SJCRH30 (cell line): Measurements from ENCODE around the gene KCNJ4. TPM values are rescaled to one million over a fixed set of nuclear protein-coding genes. Genes with fewer than 3 reads are reported as not detected.

ENCODE experiments used
- DNase-seq, 2 experiments: peaks; one replicate each; pipeline ENCODE4 v3.0.0-alpha.2; 2015 to 2020
- H3K27ac ChIP-seq: fragments of 250-450 bp; sonication (Bioruptor Pico); 2 replicates; pipeline ENCODE4 v1.5.1; 2020; ENCODE audit warnings: mild to moderate bottlenecking, moderate library complexity
- H3K27me3 ChIP-seq: fragments of 250-450 bp; sonication (Bioruptor Pico); 2 replicates; pipeline ENCODE4 v1.5.1; 2020; ENCODE audit warnings: mild to moderate bottlenecking, moderate library complexity
- H3K36me3 ChIP-seq: fragments of 250-450 bp; sonication (Bioruptor Pico); 2 replicates; pipeline ENCODE4 v1.5.1; 2020; ENCODE audit warnings: mild to moderate bottlenecking, moderate library complexity
- H3K4me1 ChIP-seq: fragments of 250-450 bp; sonication (Bioruptor Pico); 2 replicates; pipeline ENCODE4 v1.5.1; 2020; ENCODE audit warnings: mild to moderate bottlenecking, moderate library complexity
- H3K4me3 ChIP-seq: fragments of 250-450 bp; sonication (Bioruptor Pico); 2 replicates; pipeline ENCODE4 v1.5.1; 2020; ENCODE audit warnings: mild to moderate bottlenecking, moderate library complexity
- H3K9me3 ChIP-seq: fragments of 250-450 bp; sonication (Bioruptor Pico); replicated peaks from 2 replicates; pipeline ENCODE4 v1.5.1; 2020; ENCODE audit warnings: mild to moderate bottlenecking, moderate library complexity
- total RNA-seq: library from RNA; depleted of rRNA; stranded (reverse); fragments of >200 nt; shearing (Covaris generic); gene quantifications from 2 replicates; pipeline ENCODE4 v1.2.3, GENCODE V29; 2014

Gene KCNJ4
- total RNA-seq, 1 experiment from 2014 or later = 0.04 TPM

DNA sequence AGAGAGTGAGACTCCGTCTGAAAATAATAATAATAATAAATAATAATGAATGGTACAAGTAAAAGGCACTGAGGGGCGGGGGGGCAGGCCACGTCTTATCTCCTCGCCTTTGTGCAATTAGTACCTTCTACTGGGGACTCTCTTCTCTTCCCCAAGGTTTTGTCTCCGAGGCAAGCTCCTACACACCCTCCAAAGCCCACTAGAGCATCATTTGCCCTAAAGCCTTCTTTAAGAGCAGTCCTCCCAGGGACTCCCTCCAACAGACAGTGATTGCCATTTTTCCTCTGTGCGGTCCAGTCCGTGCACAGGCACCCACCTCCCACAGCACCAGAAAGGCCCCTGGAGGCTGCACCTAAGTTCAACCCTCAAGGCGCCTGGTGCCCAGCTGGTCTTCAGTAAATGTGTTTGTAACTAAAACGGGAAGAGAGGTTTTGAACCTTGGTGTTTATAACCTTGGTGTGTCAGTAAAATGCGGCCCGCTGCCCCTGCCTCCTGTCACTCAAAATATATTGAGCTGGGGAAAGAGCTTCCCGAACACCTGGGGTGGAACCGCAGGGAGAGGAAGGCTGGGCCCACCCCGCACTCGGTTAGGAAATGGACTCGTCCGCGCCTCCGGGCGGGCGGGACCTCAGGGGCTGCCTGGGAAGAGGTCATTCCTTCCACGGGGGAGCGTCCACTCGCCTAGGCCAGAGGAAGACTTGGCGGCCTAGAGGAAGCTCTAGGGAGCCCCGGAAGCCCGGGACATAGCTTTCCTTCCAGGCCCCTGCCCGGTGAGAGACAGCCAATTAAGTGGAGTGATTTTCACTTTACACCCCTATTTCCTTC lies 8.2 kb upstream of the KCNJ4 start:
- DNase-seq = peak; percentile 56 to 60
- Histone ChIP-seq H3K36me3 (no peaks in the 10 kb centered on the region), H3K4me3 (peak overlapping the region; percentile 19), H3K27ac (no peak overlapping the region), H3K4me1 (peaks cover 5% of the 10 kb centered on the region), H3K9me3 (no peaks in the 10 kb centered on the region), H3K27me3 (peaks cover 42% of the 10 kb centered on the region)

DNA sequence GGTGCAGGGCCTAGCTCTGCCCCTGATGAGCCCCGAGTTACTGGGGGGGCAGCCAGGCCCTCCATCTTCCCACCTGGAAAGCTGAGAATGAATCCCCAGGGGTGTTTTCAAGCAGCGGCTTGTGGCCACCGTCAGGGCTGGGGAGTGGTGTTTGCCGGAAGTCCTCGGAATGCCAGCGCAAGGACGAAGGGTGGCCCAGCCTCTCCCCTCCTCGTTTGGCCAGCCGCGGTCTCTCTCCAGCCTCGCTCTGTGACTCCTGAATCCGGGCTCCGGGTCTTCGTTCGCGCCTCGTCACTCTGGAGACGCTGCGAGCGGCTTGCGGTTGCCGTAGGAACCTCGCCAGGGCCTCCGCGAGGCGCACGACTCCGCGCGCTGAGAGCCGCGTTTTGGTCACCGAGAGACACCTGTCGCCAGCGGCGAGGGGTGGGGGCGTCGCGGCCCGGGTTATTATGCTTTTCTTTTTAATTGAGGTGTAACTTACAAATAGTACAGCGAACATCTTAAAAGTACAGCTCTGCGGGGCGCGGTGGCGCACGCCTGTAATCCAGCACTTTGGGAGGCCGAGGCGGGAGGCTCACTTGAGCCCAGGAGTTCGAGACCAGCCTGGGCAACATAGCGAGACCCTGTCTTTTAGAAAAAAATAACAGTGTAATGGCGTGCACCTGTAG lies 6.5 kb upstream of the KCNJ4 start:
- DNase-seq = peak; percentile 85 to 89
- no peak overlapping the region; the same call in 1 of the 2 replicates for H3K4me3 ChIP-seq
- H3K4me1 ChIP-seq = peaks cover 5% of the 10 kb centered on the region
- H3K36me3 ChIP-seq = no peaks in the 10 kb centered on the region
- no peaks in the 10 kb centered on the region for H3K9me3 ChIP-seq
- H3K27ac ChIP-seq = no peak overlapping the region
- peaks cover 46% of the 10 kb centered on the region for H3K27me3 ChIP-seq

DNA sequence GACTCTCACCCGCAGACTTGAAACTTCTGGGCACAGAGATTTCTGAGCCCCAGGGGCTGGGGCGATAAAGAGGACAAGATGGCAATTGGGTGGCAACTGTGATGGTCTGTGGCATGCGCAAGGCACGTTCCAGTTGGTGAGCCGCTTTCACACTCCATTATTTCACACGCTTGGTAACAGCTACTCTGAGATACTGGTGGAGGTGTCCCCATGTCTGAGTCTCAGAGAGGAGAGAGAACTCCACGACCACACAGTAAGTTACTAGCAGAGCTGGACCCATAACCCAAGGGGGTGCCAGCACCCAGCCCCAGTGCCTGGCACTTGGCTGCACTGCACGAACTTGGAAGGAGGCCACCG lies 6.0 kb upstream of the KCNJ4 start:
- Histone ChIP-seq H3K27me3 (peaks cover 45% of the 10 kb centered on the region), H3K4me3 (no peak overlapping the region; the same call in 1 of the 2 replicates), H3K36me3 (no peaks in the 10 kb centered on the region), H3K27ac (no peak overlapping the region), H3K4me1 (peaks cover 5% of the 10 kb centered on the region), H3K9me3 (no peaks in the 10 kb centered on the region)
- DNase-seq = no peak

DNA sequence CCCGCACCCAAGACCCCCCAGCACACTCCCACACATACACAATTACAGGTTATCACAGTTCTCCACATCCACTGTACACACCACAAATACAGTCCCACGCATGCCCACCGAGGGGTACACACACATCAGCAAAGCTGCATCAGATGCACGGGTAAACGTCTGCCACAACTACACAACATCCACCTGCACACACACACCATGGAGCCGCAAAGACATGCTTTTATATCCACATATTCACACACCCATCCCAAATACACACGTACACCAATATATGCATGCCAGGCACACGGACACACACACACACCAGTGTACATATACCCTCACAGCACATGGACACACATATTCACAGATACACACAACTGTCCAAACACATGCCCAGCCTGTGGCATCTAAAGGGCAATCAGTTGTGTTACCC lies 5.4 kb upstream of the KCNJ4 start:
- H3K9me3 ChIP-seq = no peaks in the 10 kb centered on the region
- no peak overlapping the region for H3K4me3 ChIP-seq
- no peak for DNase-seq
- no peak overlapping the region for H3K27ac ChIP-seq
- H3K36me3 ChIP-seq = no peaks in the 10 kb centered on the region
- H3K27me3 ChIP-seq = peaks cover 39% of the 10 kb centered on the region
- H3K4me1 ChIP-seq = peaks cover 5% of the 10 kb centered on the region

DNA sequence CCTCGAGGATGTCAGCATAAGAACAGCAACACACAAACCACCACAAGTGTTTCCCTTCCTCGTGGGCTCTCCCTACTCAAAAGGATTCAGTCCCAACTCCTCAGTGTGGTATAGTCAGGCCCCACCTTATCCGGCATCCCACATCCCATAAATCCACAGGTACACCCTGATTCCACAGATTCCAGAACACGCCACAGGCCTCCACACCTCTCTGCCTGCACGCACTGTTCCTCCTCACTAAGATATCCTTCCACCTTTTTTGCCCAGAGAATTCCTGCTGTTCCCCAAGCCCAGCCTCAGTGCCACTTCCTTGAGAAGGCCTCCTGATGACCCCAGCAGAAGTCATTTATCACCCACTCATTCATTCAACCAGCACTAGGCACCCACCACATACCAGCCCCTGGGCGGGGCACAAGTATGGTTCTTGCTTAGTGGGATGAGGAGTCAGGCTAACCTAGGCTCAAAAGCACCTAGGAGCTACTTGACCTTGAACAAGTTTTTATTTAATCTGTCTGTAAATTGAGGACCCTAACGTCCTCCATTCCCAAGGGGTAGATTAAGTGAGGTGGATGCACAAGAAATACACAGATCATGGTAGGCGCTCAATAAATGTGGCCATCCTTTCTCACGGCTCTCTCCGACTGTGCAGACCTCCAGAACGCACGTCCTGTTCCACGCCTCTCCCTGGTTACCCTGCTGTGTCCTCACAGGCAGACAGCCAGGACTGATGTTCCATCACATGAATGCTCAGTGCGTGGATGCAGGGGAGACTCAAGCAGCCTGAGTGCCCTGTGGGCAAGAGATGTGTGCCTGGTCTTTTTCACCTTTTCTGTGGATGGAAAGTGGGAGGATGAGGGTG lies 2.1 kb upstream of the KCNJ4 start:
- Histone ChIP-seq H3K27me3 (peaks cover 30% of the 10 kb centered on the region), H3K4me1 (no peaks in the 10 kb centered on the region; the same call in 1 of the 2 replicates), H3K36me3 (no peaks in the 10 kb centered on the region), H3K4me3 (no peak overlapping the region), H3K9me3 (no peaks in the 10 kb centered on the region), H3K27ac (no peak overlapping the region)
- no peak for DNase-seq

DNA sequence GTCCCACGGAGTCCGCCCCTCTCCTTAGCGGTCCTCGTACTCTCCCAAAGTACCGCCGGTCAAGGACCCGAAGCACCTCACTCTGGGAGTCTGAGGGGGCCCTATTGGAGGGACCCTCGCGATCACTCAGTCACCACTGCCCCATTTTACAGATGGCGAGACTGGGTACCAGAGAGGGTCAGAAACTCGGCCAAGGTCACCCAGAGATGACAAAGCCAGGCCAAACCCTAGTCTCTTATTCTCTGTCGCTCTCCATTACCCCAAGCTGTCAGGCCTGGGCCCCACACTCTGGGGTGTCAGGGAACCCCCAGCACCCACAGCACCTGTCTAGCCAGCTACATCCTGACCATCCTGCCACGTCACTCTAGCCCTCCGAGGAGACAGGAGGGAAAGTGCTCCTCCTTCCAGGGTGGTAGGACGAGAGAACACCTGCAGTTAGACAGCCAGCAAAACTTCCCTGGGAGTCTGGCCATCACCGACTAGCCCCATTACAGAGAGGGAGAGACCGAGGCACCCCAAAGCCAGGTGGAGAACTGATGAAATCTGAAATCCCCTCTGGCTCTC lies 1.4 kb upstream of the KCNJ4 start:
- Histone ChIP-seq H3K9me3 (no peaks in the 10 kb centered on the region), H3K36me3 (no peaks in the 10 kb centered on the region), H3K27me3 (peaks cover 35% of the 10 kb centered on the region), H3K27ac (no peak overlapping the region), H3K4me3 (peak overlapping the region; percentile 65), H3K4me1 (no peaks in the 10 kb centered on the region; the same call in 1 of the 2 replicates)
- no peak for DNase-seq

DNA sequence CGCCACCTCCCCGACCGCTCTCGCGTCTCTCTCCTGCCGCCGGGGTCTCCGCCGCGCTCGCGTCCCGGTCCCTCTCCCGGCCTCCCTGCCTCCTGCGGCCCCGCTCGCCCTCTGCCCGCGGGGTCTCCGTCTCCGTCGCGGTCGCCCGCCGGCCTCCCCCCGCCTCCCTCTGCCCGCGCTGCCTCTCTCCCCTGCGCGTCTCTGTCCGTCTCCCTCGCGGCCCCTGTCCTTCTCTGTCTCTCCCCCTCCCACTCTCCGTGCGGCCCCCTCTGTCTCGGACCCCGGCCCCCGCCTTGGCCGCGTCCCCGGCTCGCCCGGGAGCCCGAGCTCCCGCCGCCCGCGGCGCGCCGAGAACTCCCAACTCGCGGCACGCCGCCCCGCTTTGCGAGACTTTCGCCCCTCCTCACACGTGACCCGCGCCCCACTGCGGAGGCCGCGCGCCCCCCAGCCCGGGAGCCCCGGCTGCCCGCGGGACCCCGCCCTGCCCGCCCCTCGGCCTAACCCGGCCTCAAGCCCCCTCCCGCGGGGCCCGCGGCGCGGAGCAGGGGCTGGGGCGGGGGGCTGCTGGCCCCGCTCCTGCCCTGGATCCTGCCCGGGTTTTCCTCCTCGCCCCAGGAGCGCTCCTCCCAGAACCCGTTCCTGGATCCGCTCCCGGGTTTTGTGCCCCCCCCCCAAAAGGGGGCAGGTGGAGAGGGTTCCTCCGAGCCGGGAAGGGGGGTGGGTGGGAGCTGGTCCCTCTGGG lies 702 bp upstream of the KCNJ4 start:
- Histone ChIP-seq H3K9me3 (no peaks in the 10 kb centered on the region), H3K4me3 (peak overlapping the region; percentile 65), H3K36me3 (no peaks in the 10 kb centered on the region), H3K27me3 (peaks cover 37% of the 10 kb centered on the region), H3K4me1 (no peaks in the 10 kb centered on the region), H3K27ac (no peak overlapping the region)
- DNase-seq = peak; percentile 47 to 65

DNA sequence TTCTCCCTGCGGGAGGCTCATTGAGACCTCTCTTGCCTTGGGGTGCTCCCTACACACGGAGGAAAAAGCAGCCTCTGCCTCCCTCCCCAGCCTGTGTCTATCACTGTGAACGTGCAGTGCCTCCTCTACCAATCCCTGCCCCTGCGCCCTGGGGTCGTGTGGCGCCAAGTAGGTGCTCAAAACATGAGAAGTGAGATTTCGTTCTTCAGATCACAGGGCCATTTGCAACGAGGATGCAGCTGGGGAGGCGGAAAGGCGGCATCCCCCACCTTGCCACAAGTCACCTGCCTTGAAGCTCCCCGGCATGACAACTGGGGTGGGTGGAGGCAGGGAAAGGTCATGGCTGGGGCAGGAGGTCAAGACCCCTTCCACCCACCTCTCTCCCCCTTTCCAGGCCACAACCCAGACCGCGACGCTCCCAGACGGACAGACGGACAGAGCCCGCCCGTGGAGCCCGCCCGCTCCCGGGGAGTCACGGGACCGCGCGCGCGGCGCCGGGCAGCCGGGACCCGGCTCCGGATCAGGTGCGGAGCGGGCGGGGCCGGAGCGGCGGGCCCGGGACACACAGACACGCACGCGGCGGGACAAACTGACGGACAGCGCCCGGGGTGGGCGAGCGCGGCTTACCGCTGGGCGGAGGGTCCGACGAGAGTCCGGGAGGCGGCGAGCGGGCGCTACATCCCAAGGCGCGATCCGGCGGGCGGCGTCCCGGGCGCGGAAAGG lies 485 bp downstream of the KCNJ4 start:
- H3K9me3 ChIP-seq = no peaks in the 10 kb centered on the region
- H3K4me3 ChIP-seq = no peak overlapping the region
- H3K4me1 ChIP-seq = no peaks in the 10 kb centered on the region
- H3K27me3 ChIP-seq = peaks cover 44% of the 10 kb centered on the region
- no peak for DNase-seq
- H3K27ac ChIP-seq = no peak overlapping the region
- H3K36me3 ChIP-seq = no peaks in the 10 kb centered on the region

DNA sequence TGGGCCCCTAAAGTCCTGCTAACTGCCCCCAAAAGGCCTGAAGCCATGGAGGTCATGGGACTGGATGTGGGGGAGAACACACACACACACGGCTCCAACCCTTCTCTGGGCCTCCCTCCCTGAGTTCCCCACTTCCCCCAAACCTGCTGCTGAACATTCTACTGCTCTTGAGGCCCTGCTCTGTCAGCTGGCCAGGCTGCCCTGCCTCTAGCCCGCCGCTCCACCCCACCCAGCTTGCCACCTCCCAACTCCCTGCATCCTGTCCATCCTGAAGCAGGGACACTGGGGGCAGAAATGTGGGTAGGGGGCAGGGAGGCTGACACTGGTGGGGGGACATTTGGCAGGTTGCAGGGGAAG lies 1.0 kb downstream of the KCNJ4 start:
- Histone ChIP-seq H3K4me1 (no peaks in the 10 kb centered on the region), H3K27ac (no peak overlapping the region), H3K9me3 (no peaks in the 10 kb centered on the region), H3K36me3 (no peaks in the 10 kb centered on the region), H3K4me3 (no peak overlapping the region), H3K27me3 (peaks cover 47% of the 10 kb centered on the region)
- no peak for DNase-seq

DNA sequence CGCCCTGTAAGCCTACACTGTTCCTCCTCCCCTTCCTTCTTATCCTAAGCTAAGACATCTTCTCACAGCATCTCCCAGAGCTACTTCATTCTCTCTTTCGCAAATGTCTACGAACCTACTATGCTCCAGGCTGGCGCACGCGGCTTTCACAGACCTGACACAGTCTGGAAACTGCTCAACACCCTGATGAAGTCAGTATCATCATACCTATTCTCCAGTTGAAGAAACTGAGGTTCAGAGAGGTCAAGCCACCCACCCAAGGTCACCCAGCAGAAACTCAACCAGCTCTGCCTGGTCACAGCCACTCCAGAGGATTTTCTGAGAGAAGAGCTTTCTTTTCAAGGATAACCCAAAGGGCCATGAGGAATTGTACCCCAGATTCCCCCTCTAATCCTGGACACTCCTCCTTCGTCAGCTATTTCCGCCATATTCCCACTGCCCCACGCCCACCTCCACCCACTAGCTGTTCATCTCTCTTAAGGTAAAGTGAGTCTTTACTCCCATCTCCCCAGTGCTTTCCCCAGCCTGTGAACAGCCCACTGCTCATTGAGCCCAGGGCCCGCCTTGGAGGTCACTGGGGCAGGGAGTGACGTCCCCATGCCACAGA lies 1.8 kb downstream of the KCNJ4 start:
- peaks cover 40% of the 10 kb centered on the region for H3K27me3 ChIP-seq
- H3K9me3 ChIP-seq = no peaks in the 10 kb centered on the region
- H3K4me1 ChIP-seq = no peaks in the 10 kb centered on the region
- H3K36me3 ChIP-seq = no peaks in the 10 kb centered on the region
- H3K4me3 ChIP-seq = no peak overlapping the region
- DNase-seq = no peak
- no peak overlapping the region for H3K27ac ChIP-seq

DNA sequence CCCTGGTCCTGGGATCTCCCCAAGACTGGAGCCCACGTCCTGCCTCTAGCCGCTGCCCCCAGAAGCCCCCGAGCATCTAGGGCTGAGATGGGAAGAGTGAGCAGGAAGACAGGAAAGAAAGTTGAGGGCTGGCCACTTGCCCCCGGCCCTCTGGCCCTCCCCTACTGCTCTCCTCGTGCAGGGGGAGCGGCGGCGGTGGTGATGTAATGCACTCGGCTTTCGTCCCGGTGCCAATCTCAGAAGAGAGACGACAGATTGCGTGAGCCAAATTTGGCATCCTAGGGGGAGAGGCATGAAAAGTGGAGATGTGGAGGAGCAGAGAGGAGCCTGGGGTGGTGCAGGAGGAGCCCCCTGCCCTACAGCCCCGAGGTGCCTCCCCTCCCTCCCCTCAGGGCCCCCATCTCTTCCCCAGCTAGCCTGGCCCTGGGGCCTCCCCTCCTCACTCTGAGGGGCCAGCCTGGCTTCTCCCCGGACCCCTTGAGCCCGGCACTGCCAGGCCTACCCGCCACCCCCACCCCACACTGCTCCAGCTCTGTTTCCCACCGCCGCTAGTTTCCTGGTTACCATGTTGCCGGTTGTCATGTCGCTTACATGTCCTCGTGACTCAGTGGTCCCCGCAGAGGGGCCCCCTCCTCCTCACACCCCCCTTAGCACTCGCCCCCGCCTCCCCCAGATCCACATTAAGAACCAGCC lies 2.5 kb downstream of the KCNJ4 start:
- Histone ChIP-seq H3K36me3 (no peaks in the 10 kb centered on the region), H3K27me3 (peaks cover 35% of the 10 kb centered on the region), H3K9me3 (no peaks in the 10 kb centered on the region), H3K4me3 (no peak overlapping the region), H3K27ac (no peak overlapping the region), H3K4me1 (no peaks in the 10 kb centered on the region)
- DNase-seq = no peak

DNA sequence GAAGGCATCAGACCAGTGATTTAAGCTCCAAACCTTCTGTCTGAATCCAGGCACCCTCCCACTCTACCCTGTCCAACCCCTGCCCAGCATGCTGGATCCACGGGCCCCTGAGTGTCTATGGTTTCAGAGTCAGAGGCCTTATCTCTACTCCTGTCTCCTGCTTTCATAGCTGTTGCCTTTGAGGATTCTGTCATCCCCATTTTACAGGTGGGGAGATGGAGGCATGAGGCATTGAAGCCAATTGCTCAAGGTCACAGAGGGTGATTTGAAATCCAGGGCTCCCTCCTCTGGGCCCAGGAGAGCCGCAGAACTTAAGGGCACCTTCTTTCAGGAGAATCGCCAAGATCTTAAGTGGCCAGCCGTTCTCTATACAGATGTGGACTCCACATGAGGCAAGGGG lies 3.1 kb downstream of the KCNJ4 start:
- Histone ChIP-seq H3K27me3 (peaks cover 31% of the 10 kb centered on the region), H3K4me3 (no peak overlapping the region), H3K9me3 (no peaks in the 10 kb centered on the region), H3K27ac (no peak overlapping the region), H3K4me1 (no peaks in the 10 kb centered on the region), H3K36me3 (no peaks in the 10 kb centered on the region)
- DNase-seq = no peak

DNA sequence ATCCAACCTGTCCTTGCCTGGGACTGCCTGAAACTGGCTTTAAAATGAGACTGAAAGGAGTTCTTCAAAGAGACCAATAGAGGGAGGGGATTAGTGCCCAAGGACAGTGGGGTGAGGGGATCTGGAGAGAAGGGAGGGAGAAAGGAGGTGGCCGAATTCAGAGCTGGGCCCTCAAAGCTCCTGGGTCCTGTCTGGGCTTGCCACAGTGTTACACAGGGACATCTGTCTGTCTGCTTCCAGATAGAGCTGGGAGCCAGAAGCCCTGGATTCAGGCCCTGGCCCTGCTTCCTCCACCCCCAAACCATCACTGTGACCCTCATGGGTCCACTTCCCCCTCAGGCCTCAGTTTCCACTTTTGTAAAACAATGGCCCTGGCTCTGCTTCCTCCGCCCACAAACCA lies 3.6 kb downstream of the KCNJ4 start:
- Histone ChIP-seq H3K9me3 (no peaks in the 10 kb centered on the region), H3K36me3 (no peaks in the 10 kb centered on the region), H3K27ac (no peak overlapping the region), H3K4me3 (no peak overlapping the region), H3K4me1 (no peaks in the 10 kb centered on the region), H3K27me3 (peaks cover 28% of the 10 kb centered on the region)
- DNase-seq = no peak
